Pancreas (tissue), 10 donors: Measurements from ENCODE around the gene ALPL. TPM values are rescaled to one million over a fixed set of nuclear protein-coding genes. Genes with fewer than 3 reads are reported as not detected.
"Not testable (repeated sequence)": the region's sequence is repeated elsewhere in the genome, so short reads cannot be mapped to it uniquely, and the experiment has no call there.

ENCODE experiments used
- ATAC-seq, 4 donors: fragments of 200-7000 bp; cut with Tn5 transposase; one replicate each; pipeline versions ENCODE4 v1.8.0 to v1.9.1; 2020; ENCODE audit warnings: mild to moderate bottlenecking in 4 of 4, moderate library complexity in 4 of 4
- DNase-seq, 6 donors: peaks; one replicate each; pipeline ENCODE4 v3.0.0-alpha.2; 2020
- FAIRE-seq: peaks from 2 replicates; lab custom pipeline; 2012; peaks lifted over from hg19 to GRCh38; lab: Jason Lieb, UNC
- H3K27ac ChIP-seq, 4 donors: fragments of 200-600 bp; sonication (generic); 1 replicate in 3 of 4; 2 replicates in 1 of 4; pipeline versions ENCODE4 v1.5.0 to v1.8.0; 2020
- H3K27me3 ChIP-seq, 4 donors: fragments of 200-600 bp; one replicate each; pipeline ENCODE4 v1.8.0; 2021
- H3K36me3 ChIP-seq, 3 donors: fragments of 200-600 bp; sonication (generic) in 1 of 3; one replicate each; pipeline versions ENCODE4 v1.5.0 to v1.8.0; 2020 to 2021
- H3K4me1 ChIP-seq, 3 donors: fragments of 200-600 bp; one replicate each; pipeline ENCODE4 v1.8.0; 2021
- H3K4me3 ChIP-seq, 4 donors: fragments of 200-600 bp; sonication (generic) in 2 of 4; one replicate each; pipeline versions ENCODE4 v1.5.0 to v1.8.0; 2020 to 2021
- H3K9me3 ChIP-seq, 4 donors: fragments of 200-600 bp; one replicate each; pipeline ENCODE4 v1.8.0; 2021
- CTCF ChIP-seq, 4 donors: fragments of 200-600 bp; sonication (generic) in 3 of 4; IDR thresholded peaks; one replicate each; pipeline versions ENCODE4 v1.5.0 to v1.8.0; 2021; ENCODE audit warnings: antibody characterized with exemption in 4 of 4
- WGBS, 2 donors: extraction: QIAGEN DNeasy Blood & Tissue Kit; methylation state at CpG; one replicate each; pipeline ENCODE4 v1.1.7; 2013; 5-methylcytosine and 5-hydroxymethylcytosine counted together
- intact Hi-C, 3 donors: fragments of 100-400 bp; cut with DNase I; formaldehyde crosslinking; loops; one replicate each; pipeline versions ENCODE4 v1.11.1 to v1.14.2; 2022
- polyA plus RNA-seq, 2 donors: library from polyadenylated mRNA; stranded (reverse); fragments of 200-250 nt; gene quantifications; one replicate each; pipeline ENCODE4 v1.2.3, GENCODE V29; 2013
- total RNA-seq, 6 donors: library from RNA; stranded (reverse); fragmentation: NEBNext Ultra II Directional in 4 of 6; extraction: Animal tissue kit (Norgen Biotek cat#: 25700) in 4 of 6; gene quantifications; one replicate each; pipeline versions ENCODE4 v1.2.1 to v1.2.4, GENCODE V29; 2021 to 2023
- donor health status: healthy with polysubstance abuse.
- donor health status: DM: no; HTN: no; CAD: no; lungs with moderate emphysema.
- donor health status: DM: no; HTN: no; CAD: no.
- donor health status: control.
- donor health status: control.
- donor health status: Bipolar disorder and iron deficiency.
- donor health status: DM: yes; HTN: yes; CAD: no.
- donor health status: DM: no; HTN: no; CAD: no.
- donor health status: DM: no; HTN: no; CAD: no.
- donor health status: DM: yes; HTN: yes; CAD: no.

Gene ALPL
- total and polyA plus RNA-seq, 8 donors: 0.63 to 6.7 (median 3.0) TPM

GRCh38 chr1:21562896-21563295, 53.7 kb downstream of the ALPL start:
- no peak overlapping the region for H3K4me3 ChIP-seq
- no peaks in the 10 kb centered on the region for H3K9me3 ChIP-seq
- no peak for FAIRE-seq
- no peaks in the 10 kb centered on the region for H3K4me1 ChIP-seq
- H3K36me3 ChIP-seq: no peaks in the 10 kb centered on the region
- no peak for ATAC-seq
- DNase-seq: no peak
- no peaks in the 10 kb centered on the region for H3K27me3 ChIP-seq
- 90 to 92% methylated on average over 14 to 15 of the region's 15 CpGs for WGBS, 2 donors
- H3K27ac ChIP-seq: no peak overlapping the region
- TF ChIP-seq CTCF (IDR thresholded peaks at IDR 0.05): no peak
- intact Hi-C loops: no loop called here

- Histone ChIP-seq H3K36me3 (no peaks in the 10 kb centered on the region), H3K27me3 (no peaks in the 10 kb centered on the region), H3K27ac (no peak overlapping the region), H3K9me3 (no peaks in the 10 kb centered on the region), H3K4me3 (no peak overlapping the region), H3K4me1 (no peaks in the 10 kb centered on the region)
- DNase-seq: no peak
- TF ChIP-seq CTCF (IDR thresholded peaks at IDR 0.05): no peak
- intact Hi-C loops: no loop called here
- no peak for FAIRE-seq
- ATAC-seq: no peak
- 90 to 93% methylated on average over 17 of the region's 17 CpGs for WGBS, 2 donors
Measured at GRCh38 chr1:21563971-21564370, 54.7 kb downstream of the ALPL start.

- DNase-seq (no peak), FAIRE-seq (no peak), ATAC-seq (no peak)
- Histone ChIP-seq H3K9me3 (no peaks in the 10 kb centered on the region), H3K36me3 (no peaks in the 10 kb centered on the region), H3K4me3 (no peak overlapping the region), H3K27ac (no peak overlapping the region), H3K27me3 (no peaks in the 10 kb centered on the region), H3K4me1 (no peaks in the 10 kb centered on the region)
- 68 to 69% methylated on average over 14 of the region's 14 CpGs for WGBS, 2 donors
- TF ChIP-seq CTCF (IDR thresholded peaks at IDR 0.05): no peak
- intact Hi-C loops: no loop called here
Measured at GRCh38 chr1:21564521-21565095, 55.4 kb downstream of the ALPL start.

- Histone ChIP-seq H3K4me3 (no peak overlapping the region), H3K36me3 (no peaks in the 10 kb centered on the region), H3K4me1 (no peaks in the 10 kb centered on the region), H3K27me3 (no peaks in the 10 kb centered on the region), H3K9me3 (no peaks in the 10 kb centered on the region), H3K27ac (no peak overlapping the region)
- FAIRE-seq: no peak
- WGBS, 2 donors: 43 to 57% methylated on average over 8 of the region's 8 CpGs
- no peak for ATAC-seq
- no peak for DNase-seq
- intact Hi-C loops: no loop called here
- TF ChIP-seq CTCF (IDR thresholded peaks at IDR 0.05): no peak
Measured at GRCh38 chr1:21565285-21565684, 56.1 kb downstream of the ALPL start.

- 89 to 93% methylated on average over 15 of the region's 15 CpGs for WGBS, 2 donors
- H3K27me3 ChIP-seq, H3K4me3 ChIP-seq, H3K36me3 ChIP-seq, H3K27ac ChIP-seq, FAIRE-seq, intact Hi-C loops, ATAC-seq, H3K4me1 ChIP-seq, DNase-seq, H3K9me3 ChIP-seq: not testable (repeated sequence)
Measured at GRCh38 chr1:21566361-21566760, 57.1 kb downstream of the ALPL start.
